Skin of body (tissue), 2 donors: ENCODE results near the gene CREG2. TPM values are rescaled to one million over a fixed set of nuclear protein-coding genes. Genes with fewer than 3 reads are reported as not detected.

Source experiments
- DNase-seq: peaks from one replicate; lab custom pipeline; 2025; lab: John Stamatoyannopoulos, UW
- total RNA-seq: library from RNA; depleted of rRNA; stranded (reverse); fragments of >200 nt; gene quantifications from one replicate; pipeline ENCODE4 v1.2.3, GENCODE V29; 2014

The CREG2 gene
- total RNA-seq, 1 donor from 2014 or later, result 0.20 TPM

- no peak for DNase-seq
Measured at GRCh38 chr2:101409699-101410098, 22.4 kb upstream of the CREG2 start.

GRCh38 chr2:101408925-101409324, 21.6 kb upstream of the CREG2 start:
- no peak for DNase-seq

- DNase-seq, result no peak
Measured at GRCh38 chr2:101405351-101405899, 18.1 kb upstream of the CREG2 start.

DNA sequence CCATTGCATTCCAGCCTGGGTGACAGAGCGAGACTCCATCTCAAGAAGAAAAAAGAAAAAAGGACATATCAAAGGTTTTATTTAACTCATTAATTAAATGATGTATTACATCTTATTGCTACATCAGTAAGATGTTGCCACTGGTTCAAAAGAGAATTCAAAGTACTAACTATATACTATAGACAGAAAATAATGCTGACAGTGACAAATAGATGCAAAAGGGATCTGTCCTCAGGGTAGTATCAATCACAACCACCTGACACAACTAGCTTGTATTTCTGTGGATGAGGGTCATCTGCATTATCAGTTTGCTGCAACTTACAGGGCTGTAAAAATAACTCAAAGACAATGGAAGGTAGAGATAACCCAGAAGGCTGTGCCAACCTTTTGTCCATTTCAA, 16.4 kb upstream of the CREG2 start:
- DNase-seq, result no peak

DNA sequence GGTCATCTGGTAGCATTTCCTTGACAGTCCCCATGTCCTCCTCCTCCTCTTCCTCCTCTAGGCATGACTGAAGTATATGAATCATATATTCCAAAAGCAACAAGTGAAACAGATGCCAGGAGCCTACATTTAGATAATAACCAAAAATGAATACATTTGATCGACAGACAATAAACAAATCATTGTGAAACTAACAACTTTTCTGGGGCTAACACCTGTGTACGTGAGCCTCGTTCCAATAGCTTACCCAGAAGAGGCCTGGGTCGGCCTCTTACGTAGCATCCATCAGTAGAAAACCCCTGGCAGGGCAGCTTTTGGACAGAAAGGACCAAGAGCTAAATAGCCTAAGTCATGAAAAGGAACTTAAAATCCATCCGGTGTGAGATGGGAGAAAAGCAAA, 15.3 kb upstream of the CREG2 start:
- no peak for DNase-seq

GRCh38 chr2:101401906-101402305, 14.6 kb upstream of the CREG2 start:
- no peak for DNase-seq

- DNase-seq, result no peak
Measured at GRCh38 chr2:101401326-101401665, 14.0 kb upstream of the CREG2 start.

- DNase-seq, result no peak
Measured at GRCh38 chr2:101400506-101401325, 13.4 kb upstream of the CREG2 start.

GRCh38 chr2:101400048-101400447, 12.7 kb upstream of the CREG2 start:
- no peak for DNase-seq

DNA sequence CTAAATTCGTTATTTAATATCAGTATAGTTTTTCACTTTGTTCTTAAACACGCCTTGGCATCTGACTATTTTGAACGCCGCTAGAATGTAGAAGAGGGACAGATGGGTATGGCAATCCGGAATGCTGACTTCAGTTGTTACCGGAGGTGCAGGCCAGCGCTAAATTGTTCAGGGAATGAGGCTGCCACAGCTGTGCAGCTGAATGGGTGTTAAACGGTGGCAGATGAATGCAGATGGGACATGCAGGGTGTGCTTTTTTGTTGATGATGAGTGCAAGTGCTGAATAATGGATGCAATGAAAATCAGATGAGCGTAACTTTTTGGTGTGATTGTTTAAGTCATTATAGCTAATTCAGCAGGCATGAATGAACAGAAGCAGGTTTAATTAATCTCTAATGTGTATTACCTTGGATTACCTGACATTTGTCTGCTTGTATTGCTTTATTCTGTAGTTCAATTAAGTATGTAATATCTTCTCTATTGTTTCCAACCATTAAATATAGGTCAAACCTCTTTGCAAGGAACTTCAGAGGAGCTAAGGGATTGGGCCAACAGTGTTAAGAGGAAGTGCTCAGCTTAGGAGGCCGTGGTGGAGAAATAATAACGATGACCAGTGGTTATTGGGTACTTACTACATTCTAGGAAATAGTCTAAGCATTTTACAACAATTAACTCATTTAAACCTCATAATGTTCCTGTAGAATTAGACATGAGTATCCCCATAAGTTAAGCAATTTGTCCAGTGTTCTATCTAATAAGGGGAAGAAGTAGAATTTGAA, 11.9 kb upstream of the CREG2 start:
- DNase-seq, result no peak

GRCh38 chr2:101398116-101398821, 11.0 kb upstream of the CREG2 start:
- no peak for DNase-seq

DNA sequence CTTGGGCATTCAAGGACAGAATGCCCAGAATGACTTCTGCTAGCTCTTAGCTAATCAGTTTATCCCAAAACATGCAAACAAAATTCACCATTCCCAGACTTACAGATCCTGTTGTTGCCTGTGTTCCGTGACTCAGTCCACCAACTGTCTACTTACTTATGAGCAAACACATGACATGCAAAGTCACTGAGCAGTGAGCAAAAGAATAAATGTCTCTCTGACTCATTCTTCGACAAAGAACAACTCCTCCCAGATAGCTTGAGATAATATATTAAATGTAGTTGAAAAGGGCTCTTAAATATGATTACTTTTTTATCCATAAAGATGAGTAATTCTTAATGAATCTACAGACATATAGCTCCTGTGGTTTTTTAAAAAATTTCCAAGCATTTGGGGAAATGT, 9.0 kb upstream of the CREG2 start:
- DNase-seq, result no peak

DNA sequence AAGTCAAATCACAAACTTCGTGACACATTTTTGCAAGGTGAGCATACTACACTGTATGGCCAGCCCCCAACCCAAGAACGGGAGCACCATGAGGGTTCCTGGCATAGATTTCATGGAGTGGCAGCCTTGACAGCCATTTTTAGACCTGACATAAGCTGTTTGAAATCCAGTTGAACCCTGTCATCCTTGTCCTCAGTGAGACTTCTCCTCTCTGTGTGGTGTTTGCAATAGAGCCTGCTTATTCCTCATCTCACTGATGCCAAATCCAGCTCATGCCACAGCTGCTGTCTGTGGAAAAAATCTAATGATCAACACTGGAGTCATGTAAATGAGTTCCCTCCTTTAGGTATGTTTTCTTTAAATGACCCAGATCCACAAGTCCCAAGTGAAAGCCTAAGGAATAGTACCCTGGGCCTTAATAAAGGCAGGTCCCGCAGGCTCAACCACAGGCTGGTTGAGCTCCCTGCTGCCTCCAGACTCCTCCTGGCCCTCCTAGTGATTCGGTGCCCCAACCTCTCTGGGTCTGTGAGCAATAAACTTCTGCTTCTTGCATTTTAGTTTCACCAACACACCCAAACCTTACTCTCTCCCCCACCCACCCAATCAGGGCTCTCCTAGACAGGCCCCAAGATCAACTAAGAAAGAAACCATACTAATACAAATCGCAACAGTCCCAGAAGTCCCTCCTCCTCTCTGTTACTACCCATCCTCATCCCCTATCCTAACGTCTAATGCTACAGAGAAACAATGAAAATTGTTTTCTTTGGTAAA, 8.4 kb upstream of the CREG2 start:
- no peak for DNase-seq

DNA sequence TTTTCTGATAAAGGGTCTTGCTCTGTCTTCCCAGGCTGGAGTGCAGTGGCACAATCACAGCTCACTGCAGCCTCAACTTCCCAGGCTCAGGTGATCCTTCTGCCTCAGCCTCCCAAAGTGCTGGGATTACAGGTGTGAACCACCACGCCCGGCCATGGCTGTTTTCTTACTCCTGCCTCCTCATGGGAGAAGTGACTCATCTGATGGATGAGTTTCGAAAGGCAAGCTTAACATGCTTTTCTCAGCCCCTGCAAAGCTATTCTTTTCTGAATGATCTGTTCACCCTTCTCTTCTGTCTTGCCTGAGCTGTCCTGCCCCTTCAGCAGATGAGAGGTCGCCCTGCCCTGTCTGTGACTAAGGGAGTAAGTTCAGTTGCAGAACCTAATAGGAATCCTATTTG, 929 bp upstream of the CREG2 start:
- no peak for DNase-seq

- DNase-seq, result no peak
Measured at GRCh38 chr2:101386599-101387150, 628 bp downstream of the CREG2 start.

GRCh38 chr2:101383016-101383541, 4.2 kb downstream of the CREG2 start:
- no peak for DNase-seq

- DNase-seq, result peak; percentile 17
Measured at GRCh38 chr2:101382442-101382841, 4.9 kb downstream of the CREG2 start.

- DNase-seq, result no peak
Measured at GRCh38 chr2:101380376-101380775, 6.9 kb downstream of the CREG2 start.

GRCh38 chr2:101379091-101379490, 8.2 kb downstream of the CREG2 start:
- DNase-seq, result no peak

DNA sequence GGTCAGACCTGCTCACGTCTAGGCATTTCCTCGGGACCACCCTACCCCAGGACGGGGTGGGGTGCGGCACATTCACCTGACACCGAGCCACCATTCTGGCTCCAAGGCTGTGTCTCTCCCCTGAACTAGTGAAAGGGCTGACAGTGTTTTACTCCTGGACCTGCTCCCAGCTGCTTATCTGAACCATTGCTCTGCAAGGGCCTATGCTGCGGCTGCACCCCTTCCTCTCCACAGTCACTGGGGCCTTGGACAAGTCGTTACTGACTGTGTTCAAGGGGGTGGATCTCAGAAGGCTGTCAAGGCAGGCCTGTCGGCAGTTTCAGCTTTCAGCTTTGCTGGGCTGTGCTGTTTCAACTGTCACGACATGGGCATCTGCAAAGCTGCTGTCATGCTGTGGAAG, 11.7 kb downstream of the CREG2 start:
- DNase-seq, result no peak
